SK-N-SH treated with all-trans-retinoic acid at 6 μM for 48 hours (cell line): ENCODE data around the gene DIAPH3.

ENCODE experiments used
- ATAC-seq: fragments of 200-7000 bp; cut with Tn5 transposase; 3 replicates; pipeline ENCODE4 v1.9.1; 2020; ENCODE audit warnings: mild to moderate bottlenecking, moderate library complexity
- ARNTL ChIP-seq: fragments of 450-650 bp; formaldehyde crosslinking; IDR thresholded peaks from 2 replicates; pipeline ENCODE4 v1.5.0; 2020; ENCODE audit warnings: low read depth, mild to moderate bottlenecking, moderate library complexity, borderline replicate concordance
- BACH2 ChIP-seq: fragments of 250-450 bp; sonication (Bioruptor Pico); IDR thresholded peaks from 2 replicates; pipeline ENCODE4 v1.9.0; 2021; ENCODE audit warnings: mild to moderate bottlenecking, borderline replicate concordance
- CSDC2 ChIP-seq: fragments of 250-450 bp; sonication (Bioruptor Pico); IDR thresholded peaks from 2 replicates; pipeline ENCODE4 v1.5.0; 2020; ENCODE audit warnings: mild to moderate bottlenecking, moderate library complexity
- CSRNP3 ChIP-seq: fragments of 250-450 bp; sonication (Bioruptor Pico); IDR thresholded peaks from 2 replicates; pipeline ENCODE4 v1.5.1; 2021; ENCODE audit warnings: mild to moderate bottlenecking, moderate library complexity
- ESRRG ChIP-seq: fragments of 250-450 bp; sonication (Bioruptor Pico); IDR thresholded peaks from 2 replicates; pipeline ENCODE4 v1.6.1; 2021; ENCODE audit warnings: mild to moderate bottlenecking
- GLIS3 ChIP-seq: fragments of 250-450 bp; sonication (Bioruptor Pico); IDR thresholded peaks from 2 replicates; pipeline ENCODE4 v1.5.0; 2020; ENCODE audit warnings: mild to moderate bottlenecking, moderate library complexity
- ISL1 ChIP-seq: fragments of 250-450 bp; sonication (Bioruptor Pico); IDR thresholded peaks from 2 replicates; pipeline ENCODE4 v2.1.2; 2022; ENCODE audit warnings: mild to moderate bottlenecking, moderate library complexity
- OSR1 ChIP-seq: fragments of 250-450 bp; sonication (Bioruptor Pico); IDR thresholded peaks from 2 replicates; pipeline ENCODE4 v1.8.0; 2022; ENCODE audit warnings: moderate library complexity, mild to moderate bottlenecking, inconsistent platforms
- PATZ1 ChIP-seq: fragments of 250-450 bp; sonication (Bioruptor Pico); IDR thresholded peaks from 2 replicates; pipeline ENCODE4 v1.8.0; 2020; ENCODE audit warnings: mild to moderate bottlenecking, moderate library complexity, borderline replicate concordance
- POU6F1 ChIP-seq: fragments of 250-450 bp; sonication (Bioruptor Pico); IDR thresholded peaks from 2 replicates; pipeline ENCODE4 v1.8.0; 2021; ENCODE audit warnings: low read depth, mild to moderate bottlenecking, moderate library complexity, borderline replicate concordance
- PPARA ChIP-seq: fragments of 250-450 bp; sonication (Bioruptor Pico); IDR thresholded peaks from 2 replicates; pipeline ENCODE4 v1.5.0; 2020; ENCODE audit warnings: mild to moderate bottlenecking, borderline replicate concordance
- SNAI2 ChIP-seq: fragments of 250-450 bp; sonication (Bioruptor Pico); IDR thresholded peaks from 2 replicates; pipeline ENCODE4 v1.5.0; 2020; ENCODE audit warnings: mild to moderate bottlenecking, moderate library complexity
- TCF4 ChIP-seq: fragments of 250-450 bp; sonication (Bioruptor Pico); IDR thresholded peaks from 2 replicates; pipeline ENCODE4 v1.8.0; 2021; ENCODE audit warnings: mild to moderate bottlenecking, moderate library complexity, borderline replicate concordance
- TSHZ2 ChIP-seq: fragments of 250-450 bp; sonication (Bioruptor Pico); IDR thresholded peaks from 2 replicates; pipeline ENCODE4 v1.5.0; 2020; ENCODE audit warnings: mild to moderate bottlenecking, moderate library complexity
- ZC3H10 ChIP-seq: fragments of 250-450 bp; sonication (Bioruptor Pico); IDR thresholded peaks from 2 replicates; pipeline ENCODE4 v1.5.1; 2021; ENCODE audit warnings: mild to moderate bottlenecking, moderate library complexity
- ZFP30 ChIP-seq: fragments of 450-650 bp; formaldehyde crosslinking; IDR thresholded peaks from 2 replicates; pipeline ENCODE4 v1.5.0; 2022; ENCODE audit warnings: mild to moderate bottlenecking, moderate library complexity
- ZNF70 ChIP-seq: fragments of 450-650 bp; formaldehyde crosslinking; IDR thresholded peaks from 2 replicates; pipeline ENCODE4 v1.5.0; 2020; ENCODE audit warnings: mild to moderate bottlenecking, moderate library complexity
- ZNF8 ChIP-seq: fragments of 450-650 bp; formaldehyde crosslinking; IDR thresholded peaks from 2 replicates; pipeline ENCODE4 v1.5.0; 2020; ENCODE audit warnings: mild to moderate bottlenecking, moderate library complexity

DIAPH3 gene

GRCh38 chr13:59635589-59635988, 528.1 kb downstream of the DIAPH3 start (continued):
- no peak for TF ChIP-seq CSRNP3 (CRISPR knock-in tag)
- no peak for TF ChIP-seq ARNTL
- no peak for TF ChIP-seq PATZ1 (CRISPR knock-in tag)
- no peak for TF ChIP-seq ZNF70 (CRISPR knock-in tag)
- no peak for TF ChIP-seq CSDC2
- no peak for TF ChIP-seq ZFP30
- TF ChIP-seq ESRRG (CRISPR knock-in tag): no peak

DNA sequence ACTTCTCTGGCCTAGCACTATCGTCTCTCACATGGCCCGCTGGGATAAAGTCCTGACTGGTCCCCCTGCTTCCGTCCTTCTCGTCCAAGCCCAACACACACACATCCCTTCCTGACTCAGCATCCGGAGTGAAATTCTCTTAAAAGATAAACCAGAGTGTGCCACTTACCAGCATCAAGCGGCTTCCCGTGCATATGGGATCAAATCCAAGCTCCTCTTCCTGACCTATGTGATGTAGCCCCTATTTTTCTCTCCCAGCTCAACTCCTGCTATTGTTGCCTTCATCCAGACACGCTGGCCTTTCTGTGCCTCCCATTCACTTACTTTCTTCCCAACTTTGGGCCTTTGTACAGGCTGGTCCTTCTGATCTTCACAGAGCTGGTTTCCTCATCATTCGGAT, 530.4 kb downstream of the DIAPH3 start:
- ATAC-seq: no peak
- TF ChIP-seq TSHZ2 (CRISPR knock-in tag): no peak
- no peak for TF ChIP-seq PPARA
- TF ChIP-seq ZNF8 (CRISPR knock-in tag): no peak
- no peak for TF ChIP-seq GLIS3 (CRISPR knock-in tag)
- no peak for TF ChIP-seq SNAI2 (CRISPR knock-in tag)
- TF ChIP-seq ZC3H10 (CRISPR knock-in tag): no peak
- no peak for TF ChIP-seq TCF4 (CRISPR knock-in tag)
- TF ChIP-seq ISL1: no peak
- TF ChIP-seq PATZ1 (CRISPR knock-in tag): no peak
- no peak for TF ChIP-seq CSRNP3 (CRISPR knock-in tag)
- no peak for TF ChIP-seq ESRRG (CRISPR knock-in tag)
- TF ChIP-seq ARNTL: no peak
- TF ChIP-seq CSDC2: no peak
- TF ChIP-seq OSR1 (CRISPR knock-in tag): no peak
- TF ChIP-seq BACH2 (CRISPR knock-in tag): no peak
- TF ChIP-seq ZNF70 (CRISPR knock-in tag): no peak

- ATAC-seq: no peak
- TF ChIP-seq POU6F1 (CRISPR knock-in tag) (no peak), ISL1 (no peak), TSHZ2 (CRISPR knock-in tag) (no peak), BACH2 (CRISPR knock-in tag) (no peak)
Observed at GRCh38 chr13:59631271-59631670, 532.5 kb downstream of the DIAPH3 start.
